ENCODE results near the gene PPP2R5A. TPM values are rescaled to one million over a fixed set of nuclear protein-coding genes. Genes with fewer than 3 reads are reported as not detected.

The PPP2R5A gene
- total RNA-seq = 13.8 and 29.8 TPM in 2 replicates
- polyA plus RNA-seq (2012) = 4.6 TPM

DNA sequence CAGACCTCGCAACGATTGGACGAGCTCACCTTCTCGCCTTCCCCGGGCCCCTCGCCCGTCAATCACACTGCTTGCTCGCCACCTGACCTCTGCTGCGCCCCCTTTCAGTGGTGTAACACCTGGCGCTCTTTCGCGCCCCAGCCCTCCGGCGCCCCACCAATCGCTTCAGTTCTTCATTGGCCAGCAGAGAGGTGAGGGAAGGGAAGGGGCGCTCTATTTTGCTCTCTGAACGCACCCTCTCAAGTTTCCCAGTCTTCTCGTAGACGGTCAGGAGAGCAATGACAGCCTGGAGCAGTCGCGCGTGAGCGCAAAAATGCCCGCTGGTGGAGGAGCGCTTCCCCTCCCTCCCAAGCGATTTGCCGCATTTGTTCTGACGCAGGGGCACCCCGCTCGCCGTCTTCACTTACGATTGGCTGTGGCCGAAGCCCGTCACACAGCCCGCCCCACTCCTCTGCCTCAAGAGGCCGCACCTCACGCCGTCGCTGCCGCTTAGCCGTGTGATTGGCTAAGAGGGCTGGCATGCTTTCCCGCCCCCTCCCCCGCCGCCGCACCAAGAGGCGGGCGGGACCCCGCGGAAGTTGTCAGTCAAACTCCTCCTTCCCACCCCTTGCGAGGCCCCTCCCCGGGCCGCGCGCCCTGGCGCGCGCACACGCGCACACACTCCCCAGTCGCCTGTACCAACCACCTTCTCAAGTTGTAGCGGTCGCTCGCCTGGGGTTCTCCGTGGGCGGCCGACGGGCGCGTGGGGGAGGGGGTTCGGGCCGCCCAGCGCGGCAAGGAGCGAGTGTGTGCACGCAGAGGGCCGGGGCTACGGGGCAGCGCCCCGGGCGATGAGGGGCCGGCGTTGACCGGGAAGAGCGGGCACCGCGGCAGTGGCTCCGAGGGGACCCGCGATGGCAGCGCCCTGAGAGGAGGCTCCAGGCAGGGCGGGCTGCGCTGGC, at the start of gene PPP2R5A:
Gene PPP2R5A (plus strand): TSS at position 667 of the 941 bp plus-strand sequence. CDS start 701 bp downstream, outside the sequence.
- peak; percentile 99 for DNase-seq (ENCODE audit: low read depth)

- DNase-seq (ENCODE audit: low read depth) = peak; percentile 85
Observed at GRCh38 chr1:212235857-212236256, 49.4 kb upstream of the PPP2R5A start.

- no peak for DNase-seq (ENCODE audit: low read depth)
Observed at GRCh38 chr1:212236664-212237220, 48.5 kb upstream of the PPP2R5A start.

GRCh38 chr1:212237651-212238050, 47.6 kb upstream of the PPP2R5A start:
- no peak for DNase-seq (ENCODE audit: low read depth)

DNA sequence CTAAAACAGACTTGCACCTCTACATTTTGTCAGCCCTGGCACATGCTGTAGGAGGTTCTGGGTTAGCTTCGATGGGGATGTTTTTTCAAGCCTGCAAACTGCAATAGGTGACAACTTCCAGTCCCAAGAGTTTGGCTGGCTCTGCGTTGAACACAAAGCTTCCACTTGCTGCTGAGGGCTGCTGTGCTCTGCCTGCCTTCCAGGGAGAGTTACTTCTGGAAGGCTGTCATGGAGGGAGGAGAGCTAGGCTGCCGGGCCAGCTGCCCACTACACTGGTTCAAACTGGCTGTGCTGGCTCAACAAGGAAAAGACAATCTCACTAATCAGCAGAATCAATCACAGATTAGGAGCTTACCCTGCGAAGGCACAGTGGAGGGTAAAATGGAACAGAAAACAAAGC, 46.7 kb upstream of the PPP2R5A start:
- peak; percentile 31 for DNase-seq (ENCODE audit: low read depth)

DNA sequence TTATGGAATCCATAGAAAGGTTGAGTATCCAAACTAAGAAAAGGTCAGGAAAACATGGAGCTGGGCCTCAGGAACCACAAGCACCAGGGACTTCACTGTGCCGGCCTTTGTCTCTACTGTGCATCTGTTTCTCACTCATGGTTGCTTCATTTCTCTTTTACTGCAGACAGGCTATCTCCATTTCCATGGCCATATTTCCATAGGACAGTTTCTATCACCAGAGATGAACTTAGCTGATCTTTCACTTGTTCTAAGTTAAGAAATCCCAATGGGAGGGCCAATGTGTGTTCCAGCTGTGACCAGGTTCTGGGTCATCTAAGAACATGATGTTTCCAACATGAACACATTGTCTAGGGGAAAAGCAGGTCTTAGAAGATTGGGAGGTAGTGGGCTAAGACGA, 43.7 kb upstream of the PPP2R5A start:
- no peak for DNase-seq (ENCODE audit: low read depth)

DNA sequence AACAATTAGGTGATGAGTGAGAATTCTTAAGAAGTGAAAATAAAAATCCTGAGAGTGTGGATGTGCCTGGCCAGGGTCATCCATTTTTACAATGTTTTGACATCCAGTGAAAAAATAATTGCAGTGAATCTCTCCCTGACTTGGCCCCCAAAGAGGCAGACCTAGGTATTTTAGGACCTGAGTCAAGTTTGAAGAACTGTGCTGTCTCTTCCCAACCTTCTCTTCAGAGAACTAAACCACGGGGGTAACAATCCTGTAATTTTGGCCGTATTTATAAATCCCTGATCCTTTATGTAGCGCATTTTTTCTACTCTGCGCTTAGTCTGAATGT, 43.3 kb upstream of the PPP2R5A start:
- no peak for DNase-seq (ENCODE audit: low read depth)

GRCh38 chr1:212242288-212242984, 42.8 kb upstream of the PPP2R5A start:
- no peak for DNase-seq (ENCODE audit: low read depth)

DNA sequence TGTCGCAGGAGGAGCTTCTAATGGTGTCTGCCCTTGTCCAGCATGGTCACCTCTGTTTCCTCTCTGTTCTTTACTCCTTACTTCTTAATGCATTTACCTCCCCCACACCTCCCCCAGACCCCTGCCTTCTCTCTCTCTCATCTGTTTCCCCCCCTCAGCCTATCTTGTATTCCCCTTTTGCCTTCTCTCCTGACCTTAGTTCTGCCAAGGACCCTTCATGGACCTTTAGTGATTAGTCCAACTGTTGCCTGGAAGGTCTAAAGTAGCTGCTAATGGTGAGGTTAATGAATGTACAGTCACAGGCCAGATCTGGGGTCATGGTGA, 42.3 kb upstream of the PPP2R5A start:
- no peak for DNase-seq (ENCODE audit: low read depth)

GRCh38 chr1:212244441-212244840, 40.8 kb upstream of the PPP2R5A start:
- DNase-seq (ENCODE audit: low read depth) = peak; percentile 41

- peak; percentile 16 for DNase-seq (ENCODE audit: low read depth)
Observed at GRCh38 chr1:212247179-212247721, 38.0 kb upstream of the PPP2R5A start.

DNA sequence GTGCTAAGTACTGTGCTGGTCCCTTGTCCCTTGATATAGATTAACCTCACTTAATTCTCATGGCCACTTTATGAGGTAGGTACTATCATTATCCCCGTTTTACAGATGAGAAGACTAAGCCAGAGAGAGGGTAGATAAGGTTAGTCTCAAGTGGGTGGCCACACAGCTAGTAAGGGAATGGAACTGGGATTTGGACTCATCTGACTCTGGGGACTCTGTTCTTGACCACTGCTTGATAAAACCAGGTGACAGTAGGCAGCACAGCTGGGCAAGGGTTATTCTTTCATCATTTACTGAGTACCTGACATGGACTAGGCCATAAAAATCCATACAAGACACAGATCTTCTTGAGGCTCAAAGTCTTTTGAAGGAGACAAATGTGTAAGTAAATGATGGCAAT, 37.2 kb upstream of the PPP2R5A start:
- DNase-seq (ENCODE audit: low read depth) = no peak

GRCh38 chr1:212254853-212255363, 30.3 kb upstream of the PPP2R5A start:
- no peak for DNase-seq (ENCODE audit: low read depth)

- DNase-seq (ENCODE audit: low read depth) = no peak
Observed at GRCh38 chr1:212255705-212256307, 29.4 kb upstream of the PPP2R5A start.

DNA sequence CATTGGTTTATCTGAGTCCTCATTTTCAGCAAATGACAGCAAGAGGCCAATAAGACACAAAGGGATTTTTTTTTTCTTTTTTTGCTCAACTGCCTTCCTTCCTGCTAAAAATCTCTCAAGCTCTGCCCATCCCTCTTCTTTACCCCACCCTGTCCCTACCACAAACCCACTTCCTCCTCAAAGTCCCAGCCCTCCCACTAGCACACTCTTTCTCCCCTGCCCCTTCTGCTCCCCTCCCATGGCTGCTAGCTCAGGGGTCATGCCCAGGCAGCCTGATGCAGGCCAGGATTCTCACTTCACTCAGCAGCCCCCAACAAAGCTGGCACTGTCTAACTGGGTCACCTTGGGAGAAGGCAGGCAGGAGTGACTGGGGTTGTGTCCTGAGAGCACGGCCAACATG, 28.8 kb upstream of the PPP2R5A start:
- no peak for DNase-seq (ENCODE audit: low read depth)

GRCh38 chr1:212257157-212257556, 28.1 kb upstream of the PPP2R5A start:
- peak; percentile 34 for DNase-seq (ENCODE audit: low read depth)

DNA sequence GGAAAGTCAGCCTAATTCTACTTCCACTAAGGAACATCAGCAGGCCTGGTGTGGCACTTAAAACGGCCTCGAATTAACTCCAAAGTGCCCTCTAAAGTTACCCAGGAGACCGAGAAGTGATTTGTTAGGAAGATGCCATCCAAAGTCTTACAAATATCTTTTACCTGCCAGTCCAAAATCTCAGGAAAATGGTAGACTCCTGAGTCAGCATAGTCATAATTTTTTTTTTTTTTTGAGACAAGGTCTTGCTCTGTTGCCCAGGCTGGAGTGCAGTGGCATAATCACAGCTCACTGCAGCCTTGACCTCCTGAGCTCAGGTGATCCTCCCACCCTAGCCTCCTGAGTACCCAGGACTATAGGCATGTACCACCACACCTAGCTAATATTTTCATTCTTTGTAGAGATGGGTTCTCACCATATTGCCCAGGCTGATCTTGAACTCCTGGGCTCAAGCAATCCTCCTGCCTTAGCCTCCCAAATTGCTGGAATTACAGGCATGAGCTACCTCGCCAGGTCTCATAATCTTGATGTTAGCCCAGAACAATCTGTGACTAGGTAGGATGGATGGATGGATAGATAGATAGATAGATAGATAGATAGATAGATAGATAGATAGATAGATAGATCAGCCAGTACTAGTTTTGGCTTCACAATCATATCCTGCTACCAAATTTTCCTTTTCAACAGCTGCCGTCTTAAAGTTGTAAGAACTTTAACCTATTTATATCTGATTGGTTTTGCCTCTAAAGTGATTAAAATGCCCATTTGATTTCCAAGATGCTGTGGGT, 25.3 kb upstream of the PPP2R5A start:
- DNase-seq (ENCODE audit: low read depth) = no peak

DNA sequence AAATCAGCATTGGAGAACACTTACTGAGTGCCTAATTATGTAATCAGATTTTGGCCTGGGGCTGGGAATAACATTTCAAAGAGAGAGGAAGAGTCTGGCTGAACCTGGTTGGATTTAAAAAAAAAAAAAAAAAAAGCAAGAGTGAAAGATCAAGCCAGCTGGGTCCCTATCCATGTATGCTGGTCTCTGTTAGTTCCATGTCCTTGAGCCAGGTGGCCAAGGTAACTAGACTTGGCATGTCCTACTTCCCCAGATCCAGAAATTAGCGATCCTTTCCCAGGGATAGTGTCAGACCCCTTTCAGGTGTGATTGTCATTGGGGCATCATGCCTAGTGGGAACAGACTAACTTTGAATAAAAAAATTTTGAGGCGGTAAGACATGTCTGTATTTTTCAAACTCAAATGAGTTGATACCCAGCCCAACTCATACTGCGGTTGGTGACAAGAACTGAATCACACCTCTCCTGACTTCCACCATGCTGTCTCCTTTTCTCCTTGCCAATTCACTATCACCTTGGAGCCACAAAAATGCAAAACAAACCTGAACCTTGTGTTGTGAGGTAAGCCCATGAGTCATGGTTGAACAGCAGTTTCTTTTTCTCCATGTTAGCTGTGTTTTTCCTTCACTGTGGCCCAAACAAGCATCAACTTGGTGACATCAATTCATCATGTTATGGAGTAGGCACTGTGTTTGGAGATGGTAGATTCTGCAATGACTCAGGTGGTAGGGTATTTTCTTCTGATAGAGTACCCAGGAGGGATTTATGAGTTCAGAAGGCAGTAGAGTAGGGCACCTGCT, 24.5 kb upstream of the PPP2R5A start:
- no peak for DNase-seq (ENCODE audit: low read depth)

- no peak for DNase-seq (ENCODE audit: low read depth)
Observed at GRCh38 chr1:212261361-212261929, 23.8 kb upstream of the PPP2R5A start.

All from myocyte (in vitro differentiated cells).